ENCODE measurements around the gene DSCAML1. TPM values are rescaled to one million over a fixed set of nuclear protein-coding genes. Genes with fewer than 3 reads are reported as not detected.
A peak's percentile ranks its signal among the peaks of the same experiment; 100 is the strongest.

Gene DSCAML1
- not detected in 2 replicates for total RNA-seq (2014; rRNA removed; shearing (Covaris generic))
- not detected in 2 replicates for polyA plus RNA-seq (2015; cell fraction: cytosol; rRNA removed)
- not detected in 2 replicates for polyA plus RNA-seq (2015; cell fraction: nucleus; rRNA removed)

- DNase-seq (ENCODE audit: low read depth, low spot score) = no peak
- in situ Hi-C loops (cut with HindIII; ENCODE audit: low pct_unique_long_range_greater_than_20kb, low sequenced_read_pairs) = loop anchor here (25.0 kb wide), 1 partner anchor 360 kb away; no protein-coding TSS in a partner anchor
These were observed at the start of gene DSCAML1 for GRCh38 chr11:117796872-117797529. DSCAML1 (minus strand) TSS chr11:117797216; CDS start chr11:117797079, 137 bp downstream.

GRCh38 chr11:117843666-117844484 is 46.9 kb upstream of the DSCAML1 start:
- in situ Hi-C loops (cut with HindIII; ENCODE audit: low pct_unique_long_range_greater_than_20kb, low sequenced_read_pairs) = no loop called here
- DNase-seq (ENCODE audit: low read depth, low spot score) = peak; percentile 63

GRCh38 chr11:117842131-117842941 is 45.3 kb upstream of the DSCAML1 start:
- in situ Hi-C loops (cut with HindIII; ENCODE audit: low pct_unique_long_range_greater_than_20kb, low sequenced_read_pairs) = no loop called here
- DNase-seq (ENCODE audit: low read depth, low spot score) = peak; percentile 67

GRCh38 chr11:117841551-117842031 is 44.6 kb upstream of the DSCAML1 start:
- in situ Hi-C loops (cut with HindIII; ENCODE audit: low pct_unique_long_range_greater_than_20kb, low sequenced_read_pairs) = no loop called here
- no peak for DNase-seq (ENCODE audit: low read depth, low spot score)

- in situ Hi-C loops (cut with HindIII; ENCODE audit: low pct_unique_long_range_greater_than_20kb, low sequenced_read_pairs) = no loop called here
- no peak for DNase-seq (ENCODE audit: low read depth, low spot score)
These were observed 44.0 kb upstream of the DSCAML1 start for GRCh38 chr11:117840881-117841550.

- in situ Hi-C loops (cut with HindIII; ENCODE audit: low pct_unique_long_range_greater_than_20kb, low sequenced_read_pairs) = no loop called here
- no peak for DNase-seq (ENCODE audit: low read depth, low spot score)
These were observed 43.2 kb upstream of the DSCAML1 start for GRCh38 chr11:117839936-117840813.

GRCh38 chr11:117839380-117839881 is 42.4 kb upstream of the DSCAML1 start:
- in situ Hi-C loops (cut with HindIII; ENCODE audit: low pct_unique_long_range_greater_than_20kb, low sequenced_read_pairs) = no loop called here

GRCh38 chr11:117838901-117839300 is 41.9 kb upstream of the DSCAML1 start:
- in situ Hi-C loops (cut with HindIII; ENCODE audit: low pct_unique_long_range_greater_than_20kb, low sequenced_read_pairs) = no loop called here
- no peak for DNase-seq (ENCODE audit: low read depth, low spot score)

More at GRCh38 chr11:117839380-117839881, 42.4 kb upstream of the DSCAML1 start:
- DNase-seq (ENCODE audit: low read depth, low spot score) = no peak

- in situ Hi-C loops (cut with HindIII; ENCODE audit: low pct_unique_long_range_greater_than_20kb, low sequenced_read_pairs) = no loop called here
- no peak for DNase-seq (ENCODE audit: low read depth, low spot score)
These were observed 40.8 kb upstream of the DSCAML1 start for GRCh38 chr11:117837791-117838190.

- no peak for DNase-seq (ENCODE audit: low read depth, low spot score)
- in situ Hi-C loops (cut with HindIII; ENCODE audit: low pct_unique_long_range_greater_than_20kb, low sequenced_read_pairs) = no loop called here
These were observed 40.2 kb upstream of the DSCAML1 start for GRCh38 chr11:117837070-117837776.

GRCh38 chr11:117836077-117836960 is 39.3 kb upstream of the DSCAML1 start:
- DNase-seq (ENCODE audit: low read depth, low spot score) = no peak
- in situ Hi-C loops (cut with HindIII; ENCODE audit: low pct_unique_long_range_greater_than_20kb, low sequenced_read_pairs) = no loop called here

- DNase-seq (ENCODE audit: low read depth, low spot score) = no peak
- in situ Hi-C loops (cut with HindIII; ENCODE audit: low pct_unique_long_range_greater_than_20kb, low sequenced_read_pairs) = no loop called here
These were observed 38.6 kb upstream of the DSCAML1 start for GRCh38 chr11:117835576-117835975.

GRCh38 chr11:117834838-117835443 is 37.9 kb upstream of the DSCAML1 start:
- in situ Hi-C loops (cut with HindIII; ENCODE audit: low pct_unique_long_range_greater_than_20kb, low sequenced_read_pairs) = no loop called here
- peak; percentile 65 for DNase-seq (ENCODE audit: low read depth, low spot score)

- no peak for DNase-seq (ENCODE audit: low read depth, low spot score)
- in situ Hi-C loops (cut with HindIII; ENCODE audit: low pct_unique_long_range_greater_than_20kb, low sequenced_read_pairs) = no loop called here
These were observed 37.2 kb upstream of the DSCAML1 start for GRCh38 chr11:117834068-117834810.
